Progenitor cell of endocrine pancreas (in vitro differentiated cells): ENCODE measurements around the gene MOB3B. TPM values are rescaled to one million over a fixed set of nuclear protein-coding genes. Genes with fewer than 3 reads are reported as not detected.

ENCODE experiments used
- DNase-seq: peaks from one replicate; pipeline ENCODE4 v3.0.0; 2021; ENCODE audit warnings: low spot score; ENCODE audit not compliant: unreplicated experiment
- H3K27ac Mint-ChIP-seq: 2 replicates; pipeline ENCODE4 v1.8.0; 2021; ENCODE audit warnings: mild to moderate bottlenecking, moderate library complexity, mixed read lengths
- H3K27me3 Mint-ChIP-seq: 2 replicates; pipeline ENCODE4 v1.8.0; 2021; ENCODE audit warnings: mixed read lengths
- H3K36me3 Mint-ChIP-seq: 2 replicates; pipeline ENCODE4 v1.8.0; 2022; ENCODE audit warnings: mixed read lengths; ENCODE audit not compliant: insufficient read depth
- H3K4me1 Mint-ChIP-seq: 2 replicates; pipeline ENCODE4 v1.8.0; 2021; ENCODE audit warnings: low read depth, mixed read lengths
- H3K4me3 Mint-ChIP-seq: 2 replicates; pipeline ENCODE4 v1.8.0; 2021; ENCODE audit warnings: low read depth, mild to moderate bottlenecking, moderate library complexity, mixed read lengths
- H3K9me3 Mint-ChIP-seq: 2 replicates; pipeline ENCODE4 v1.8.0; 2021; ENCODE audit warnings: low read depth, mixed read lengths
- CTCF ChIP-seq: fragments of 200-600 bp; sonication (generic); IDR thresholded peaks from one replicate; pipeline ENCODE4 v1.5.0; 2021; ENCODE audit warnings: antibody characterized with exemption, mild to moderate bottlenecking; ENCODE audit not compliant: unreplicated experiment
- total RNA-seq: library from RNA; stranded (reverse); gene quantifications from 2 replicates; pipeline ENCODE4 v1.2.1, GENCODE V29; 2021

MOB3B gene
- total RNA-seq, 1 donor from 2014 or later, result 15.4 TPM

GRCh38 chr9:27519466-27520465 lies 9.8 kb downstream of the MOB3B start:
- no peak overlapping the region for H3K4me3 Mint-ChIP-seq
- H3K4me1 Mint-ChIP-seq, result peaks cover 2% of the 10 kb centered on the region
- H3K27me3 Mint-ChIP-seq, result no peaks in the 10 kb centered on the region
- DNase-seq, result no peak
- no peak overlapping the region for H3K27ac Mint-ChIP-seq
- no peak for TF ChIP-seq CTCF
- peaks cover 5% of the 10 kb centered on the region for H3K36me3 Mint-ChIP-seq
- H3K9me3 Mint-ChIP-seq, result no peaks in the 10 kb centered on the region

DNA sequence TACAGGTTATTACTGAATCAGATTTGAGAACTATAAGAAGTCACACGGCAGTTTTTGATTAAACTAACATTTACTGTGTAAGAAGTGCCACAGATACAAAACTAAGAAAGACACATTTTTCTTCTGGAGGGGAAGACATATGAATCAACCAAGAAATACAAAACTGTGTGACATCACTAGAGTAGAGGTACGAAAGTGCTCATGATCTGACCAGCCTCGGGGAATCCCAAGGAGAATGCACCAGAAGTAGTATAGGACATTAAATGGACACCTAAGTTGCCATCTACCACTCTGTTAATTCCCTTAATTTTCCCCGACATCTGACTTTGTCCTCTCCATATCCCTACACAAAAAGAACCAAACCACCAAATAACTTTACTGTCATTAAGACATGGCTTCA lies 10.8 kb downstream of the MOB3B start:
- H3K27me3 Mint-ChIP-seq, result no peaks in the 10 kb centered on the region
- no peak for DNase-seq
- peaks cover 1% of the 10 kb centered on the region for H3K36me3 Mint-ChIP-seq
- no peak overlapping the region for H3K4me3 Mint-ChIP-seq
- H3K4me1 Mint-ChIP-seq, result peaks cover 2% of the 10 kb centered on the region
- no peak overlapping the region for H3K27ac Mint-ChIP-seq
- TF ChIP-seq CTCF, result no peak
- no peaks in the 10 kb centered on the region for H3K9me3 Mint-ChIP-seq

DNA sequence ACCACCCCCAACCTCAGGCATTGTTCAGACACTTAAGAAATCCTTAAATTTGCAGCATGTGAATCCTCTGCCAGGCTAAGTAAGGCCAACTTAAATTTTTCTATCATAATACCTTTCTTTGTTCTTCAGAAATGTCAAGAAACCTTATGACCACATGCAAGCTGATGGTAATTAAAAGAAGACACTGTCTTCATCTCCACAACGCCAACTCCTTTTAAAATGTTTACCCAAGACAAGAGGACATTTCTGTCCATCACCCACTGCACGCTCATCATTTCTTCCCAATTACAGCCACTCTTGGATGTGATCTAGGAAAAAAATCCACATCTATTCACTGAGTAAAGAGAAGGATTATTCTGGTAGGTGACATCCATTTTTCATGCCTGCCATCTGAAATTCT lies 11.6 kb downstream of the MOB3B start:
- H3K27ac Mint-ChIP-seq, result no peak overlapping the region
- TF ChIP-seq CTCF, result no peak
- H3K36me3 Mint-ChIP-seq, result peaks cover 1% of the 10 kb centered on the region
- no peaks in the 10 kb centered on the region for H3K9me3 Mint-ChIP-seq
- no peaks in the 10 kb centered on the region for H3K4me1 Mint-ChIP-seq
- no peaks in the 10 kb centered on the region for H3K27me3 Mint-ChIP-seq
- no peak overlapping the region for H3K4me3 Mint-ChIP-seq
- DNase-seq, result no peak

DNA sequence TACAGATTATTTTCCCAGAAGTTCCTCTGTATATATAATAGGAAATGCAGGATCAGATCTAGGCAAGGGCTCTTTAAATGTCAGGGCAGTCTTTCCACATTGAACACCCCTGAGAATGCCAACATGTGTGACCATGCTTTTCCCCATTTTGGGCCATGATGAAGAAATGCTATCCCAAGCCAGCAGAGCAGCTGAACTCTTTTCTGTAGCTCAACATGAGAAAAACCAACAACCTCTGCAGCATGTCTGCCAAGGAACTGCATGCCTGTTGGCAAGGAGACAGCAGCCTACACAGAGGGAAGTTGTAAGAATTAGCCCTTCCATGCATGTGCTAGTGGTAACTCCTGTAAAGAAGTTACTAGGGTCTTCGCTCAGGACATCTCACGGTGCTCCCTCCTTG lies 15.1 kb downstream of the MOB3B start:
- Mint-ChIP-seq H3K36me3 (peaks cover 1% of the 10 kb centered on the region), H3K9me3 (no peaks in the 10 kb centered on the region), H3K27me3 (no peaks in the 10 kb centered on the region), H3K27ac (no peak overlapping the region), H3K4me1 (no peaks in the 10 kb centered on the region), H3K4me3 (no peak overlapping the region)
- no peak for TF ChIP-seq CTCF
- DNase-seq, result no peak

DNA sequence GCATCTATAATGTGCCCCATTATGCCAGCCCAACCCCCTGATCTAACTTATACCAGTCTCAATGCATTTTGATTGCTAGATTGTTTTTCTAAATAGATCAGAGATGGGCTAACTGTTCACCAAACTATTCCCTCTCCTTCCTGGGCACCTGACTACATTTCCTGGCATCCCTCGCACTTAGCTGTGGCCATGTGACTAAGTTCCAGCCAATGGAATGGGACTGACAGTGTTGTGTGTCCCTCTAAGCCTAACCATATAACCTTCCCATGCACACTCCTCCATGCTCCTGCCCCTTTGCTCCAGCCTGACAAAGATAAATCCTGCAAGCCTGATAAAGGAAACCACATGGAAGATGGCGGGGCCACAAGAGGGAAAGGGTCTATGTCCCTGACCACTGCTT lies 17.8 kb downstream of the MOB3B start:
- no peak overlapping the region for H3K27ac Mint-ChIP-seq
- no peaks in the 10 kb centered on the region for H3K4me1 Mint-ChIP-seq
- H3K4me3 Mint-ChIP-seq, result no peak overlapping the region

More for the DNA sequence above, 17.8 kb downstream of the MOB3B start:
- DNase-seq, result no peak
- peaks cover 9% of the 10 kb centered on the region for H3K36me3 Mint-ChIP-seq
- H3K27me3 Mint-ChIP-seq, result no peaks in the 10 kb centered on the region
- no peaks in the 10 kb centered on the region for H3K9me3 Mint-ChIP-seq
- TF ChIP-seq CTCF, result no peak
